ENCODE data around the gene NFE2L2.
"Not testable (repeated sequence)": the region's sequence is repeated elsewhere in the genome, so short reads cannot be mapped to it uniquely, and the experiment has no call there.

NFE2L2 gene

DNA sequence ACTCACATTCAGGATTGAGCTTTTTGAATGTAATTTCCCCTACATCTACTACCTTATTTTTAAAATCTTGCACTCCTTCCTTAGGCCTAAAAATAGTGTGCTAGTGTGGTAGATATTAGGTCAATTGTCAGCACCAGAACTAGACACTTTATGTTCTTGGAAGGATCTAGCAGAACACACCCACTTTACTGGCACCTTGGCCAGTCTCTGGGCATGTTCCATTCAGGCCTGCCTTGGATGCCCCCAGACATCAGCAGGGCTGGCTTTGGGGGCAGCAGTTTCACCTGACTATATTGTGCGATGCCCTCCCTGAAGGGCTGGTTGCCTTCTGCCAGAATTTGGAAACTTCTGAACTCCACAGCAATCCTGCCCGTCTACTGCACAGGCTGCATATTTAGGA lies 15.3 kb upstream of the NFE2L2 start:
- DNase-seq: no peak

DNA sequence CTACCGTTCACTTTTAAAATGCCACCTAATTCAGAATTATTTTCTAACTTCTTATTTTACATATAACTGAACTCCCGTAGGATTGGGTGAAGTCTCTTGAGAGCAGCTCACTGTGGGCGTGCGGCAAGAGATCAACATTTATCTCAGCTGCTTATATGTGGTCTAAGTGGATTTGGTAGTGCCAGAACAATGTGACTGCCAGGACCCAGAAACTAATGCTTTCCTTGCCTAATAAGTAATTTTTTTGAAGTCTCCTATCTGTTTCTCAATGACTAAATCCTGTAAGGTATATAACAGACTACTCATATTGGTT lies 11.2 kb upstream of the NFE2L2 start:
- no peak for DNase-seq

DNA sequence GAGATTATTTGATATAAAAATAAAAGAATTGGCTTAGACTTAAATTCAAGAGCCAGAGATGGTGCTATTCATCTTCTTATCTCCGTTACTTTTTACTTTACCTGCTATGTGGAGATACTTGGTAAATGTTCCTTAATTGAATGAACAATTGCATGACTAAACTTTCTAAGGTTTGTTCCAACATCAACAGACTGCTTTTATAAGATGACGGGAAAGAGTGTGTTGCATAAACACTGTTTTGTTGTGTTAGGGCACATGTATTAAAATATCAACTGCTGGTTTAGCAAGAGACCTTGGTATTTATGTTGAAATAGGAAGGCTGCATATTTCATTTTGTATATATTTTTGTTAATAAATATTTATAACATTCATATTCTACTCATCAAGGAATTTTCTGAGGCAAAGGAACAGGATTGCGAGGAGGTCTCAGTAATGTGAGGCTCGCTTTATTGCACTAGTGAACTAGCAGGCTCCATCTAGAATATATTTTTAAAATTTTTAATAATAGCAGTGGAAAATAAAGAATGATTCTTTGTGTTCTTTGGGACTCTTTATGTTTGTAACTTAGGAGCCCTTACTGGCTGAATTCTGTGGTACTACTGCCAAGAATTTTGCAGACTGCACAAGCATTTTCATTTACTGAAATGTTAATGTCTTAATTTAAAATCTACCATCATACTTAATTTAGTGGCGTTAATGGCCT lies 10.7 kb upstream of the NFE2L2 start:
- no peak for DNase-seq

DNA sequence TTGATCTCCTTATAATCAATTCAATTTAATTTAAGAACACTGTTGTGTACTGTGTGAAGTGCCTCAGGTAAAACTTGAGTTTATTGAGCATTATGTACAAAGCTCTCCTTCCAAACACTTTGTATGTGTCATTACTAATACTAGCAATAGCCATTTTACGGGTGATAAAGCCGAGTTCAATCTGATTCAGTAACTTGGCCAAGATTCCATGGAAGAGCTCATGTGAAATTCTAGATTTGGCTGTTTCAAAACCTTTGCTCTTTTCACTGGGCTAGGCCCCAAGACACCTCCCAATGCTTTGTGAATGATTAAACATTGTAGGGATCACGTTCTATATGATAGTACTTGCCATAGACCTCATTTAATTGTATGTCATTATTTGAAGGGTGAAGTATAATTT lies 8.9 kb upstream of the NFE2L2 start:
- DNase-seq: no peak

DNA sequence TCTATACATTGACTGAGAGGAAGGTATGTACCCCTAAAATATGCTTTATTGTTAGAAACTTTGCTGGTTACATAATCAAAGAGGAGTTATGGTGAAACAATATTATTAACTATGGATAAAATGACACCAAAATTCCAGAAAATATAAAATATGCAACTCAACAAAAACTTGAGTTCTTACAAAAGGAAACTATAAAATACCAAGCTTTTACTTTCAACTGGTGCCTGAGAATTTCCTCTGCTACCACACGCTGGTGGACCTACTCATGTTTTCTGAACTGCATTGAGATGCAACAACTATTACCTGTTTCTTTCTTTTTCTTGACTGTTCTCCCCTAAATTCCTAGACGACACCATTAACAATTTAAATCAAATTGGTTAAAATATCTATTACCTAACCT lies 8.2 kb upstream of the NFE2L2 start:
- no peak for DNase-seq

DNA sequence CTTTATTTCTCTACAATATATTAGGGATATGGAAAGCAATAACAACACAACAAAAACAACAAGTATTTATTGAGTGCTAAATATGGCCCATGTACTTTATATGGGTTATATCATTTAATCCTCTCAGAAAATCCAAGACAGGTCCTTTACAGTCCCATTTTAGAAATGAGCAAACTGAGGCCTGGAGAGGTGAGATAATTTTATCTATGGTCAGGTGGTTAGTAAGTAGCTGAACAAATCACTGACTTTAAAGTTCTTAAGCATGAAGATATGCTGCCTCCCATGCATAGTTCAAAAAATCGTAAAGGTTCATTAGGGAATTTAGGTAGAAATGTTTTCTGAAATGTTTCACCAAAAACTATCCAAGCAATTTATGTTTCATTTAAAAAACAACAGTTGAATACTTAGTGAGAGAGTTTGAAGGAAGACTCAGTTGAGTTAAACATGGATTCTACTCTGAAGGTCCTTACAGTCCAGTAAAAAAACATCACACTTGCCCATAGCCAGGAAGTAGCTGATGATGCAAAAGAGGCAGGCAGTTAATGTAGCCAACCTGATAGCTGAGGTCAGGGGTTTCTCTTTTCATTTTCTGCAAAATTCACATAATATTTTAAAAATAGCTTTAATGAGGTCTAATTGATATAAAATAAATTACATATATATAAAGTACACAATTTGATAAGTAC lies 7.6 kb upstream of the NFE2L2 start:
- no peak for DNase-seq

DNA sequence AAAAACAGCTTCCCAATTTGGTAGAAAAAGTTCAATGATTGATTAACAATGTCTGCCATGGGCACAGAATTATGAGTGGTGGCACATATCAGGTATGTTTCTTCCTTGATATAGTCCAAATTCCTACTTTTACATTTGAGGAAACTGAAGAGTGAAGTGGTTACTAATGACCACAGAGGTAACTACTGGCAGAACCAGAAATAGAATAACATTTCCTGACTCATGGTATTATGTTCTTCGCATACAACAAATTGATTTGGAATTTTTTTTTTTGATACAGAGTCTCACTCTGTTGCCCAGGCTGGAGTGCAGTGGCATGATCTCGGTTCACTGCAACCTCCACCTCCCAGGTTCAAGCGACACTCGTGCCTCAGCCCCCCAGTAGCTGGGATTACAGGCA lies 6.0 kb upstream of the NFE2L2 start:
- DNase-seq: no peak

DNA sequence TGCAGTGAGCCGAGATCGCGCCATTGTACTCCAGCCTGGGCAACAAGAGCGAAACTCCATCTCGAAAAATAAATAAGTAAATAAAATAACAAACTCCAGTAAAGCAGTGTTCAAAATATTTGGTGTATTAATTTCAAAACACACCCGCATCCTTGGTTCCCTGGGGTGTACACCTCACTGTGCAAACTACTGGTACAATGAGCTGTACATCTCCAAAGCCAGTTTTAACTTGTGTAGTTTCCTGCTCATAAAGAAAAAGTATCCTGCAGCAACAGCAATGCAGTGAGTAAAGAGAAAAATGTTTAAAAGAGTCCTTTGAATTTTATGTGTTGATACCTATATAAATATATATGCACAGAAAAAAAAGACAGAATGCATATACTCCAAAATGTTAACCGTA lies 4.4 kb upstream of the NFE2L2 start:
- DNase-seq: no peak

DNA sequence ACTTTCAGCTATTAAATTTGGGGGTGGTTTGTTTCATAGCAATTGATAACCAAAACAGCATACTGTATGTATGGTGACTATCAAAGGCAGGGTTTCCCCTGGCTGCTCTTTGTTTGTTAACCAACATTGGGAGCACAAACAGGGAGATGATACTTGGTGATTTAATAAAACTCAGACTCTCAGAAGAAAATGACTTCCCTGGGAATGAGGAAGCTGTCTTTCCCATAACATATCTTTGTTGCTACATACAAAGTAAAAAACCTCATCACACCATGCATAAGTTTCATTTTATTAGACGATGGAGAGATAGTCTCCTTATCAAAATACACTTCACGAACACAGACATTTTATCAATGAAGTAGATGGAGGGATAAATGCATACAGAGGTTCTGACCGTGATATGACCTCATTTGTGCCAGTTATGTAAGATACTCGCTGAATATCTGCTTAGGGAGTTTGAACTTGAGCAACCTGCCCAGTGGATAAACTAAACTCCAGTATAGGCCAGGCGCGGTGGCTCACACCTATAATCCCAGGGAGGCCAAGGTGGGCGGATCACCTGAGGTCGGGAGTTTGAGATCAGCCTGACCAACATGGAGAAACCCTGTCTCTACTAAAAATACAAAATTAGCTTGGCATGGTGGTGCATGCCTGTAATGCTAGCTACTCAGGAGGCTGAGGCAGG lies 3.8 kb upstream of the NFE2L2 start:
- DNase-seq: no peak

DNA sequence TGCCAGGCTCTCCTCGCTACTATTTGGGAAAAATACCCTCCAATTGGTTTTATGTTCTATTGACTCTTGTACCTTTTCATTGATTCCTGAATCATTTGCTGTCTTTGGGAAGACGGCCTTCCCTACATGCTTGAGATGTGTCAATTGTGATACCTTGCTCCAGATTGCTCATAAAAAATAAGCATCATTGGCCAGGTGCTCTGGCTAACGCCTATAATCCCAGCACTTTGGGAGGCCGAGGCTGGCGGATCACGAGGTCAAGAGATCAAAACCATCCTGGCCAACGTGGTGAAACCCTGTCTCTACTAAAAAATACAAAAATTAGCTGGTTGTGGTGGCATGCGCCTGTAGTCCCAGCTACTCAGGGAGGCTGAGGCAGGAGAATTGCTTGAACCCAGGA lies 2.4 kb upstream of the NFE2L2 start:
- DNase-seq: not testable (repeated sequence)

DNA sequence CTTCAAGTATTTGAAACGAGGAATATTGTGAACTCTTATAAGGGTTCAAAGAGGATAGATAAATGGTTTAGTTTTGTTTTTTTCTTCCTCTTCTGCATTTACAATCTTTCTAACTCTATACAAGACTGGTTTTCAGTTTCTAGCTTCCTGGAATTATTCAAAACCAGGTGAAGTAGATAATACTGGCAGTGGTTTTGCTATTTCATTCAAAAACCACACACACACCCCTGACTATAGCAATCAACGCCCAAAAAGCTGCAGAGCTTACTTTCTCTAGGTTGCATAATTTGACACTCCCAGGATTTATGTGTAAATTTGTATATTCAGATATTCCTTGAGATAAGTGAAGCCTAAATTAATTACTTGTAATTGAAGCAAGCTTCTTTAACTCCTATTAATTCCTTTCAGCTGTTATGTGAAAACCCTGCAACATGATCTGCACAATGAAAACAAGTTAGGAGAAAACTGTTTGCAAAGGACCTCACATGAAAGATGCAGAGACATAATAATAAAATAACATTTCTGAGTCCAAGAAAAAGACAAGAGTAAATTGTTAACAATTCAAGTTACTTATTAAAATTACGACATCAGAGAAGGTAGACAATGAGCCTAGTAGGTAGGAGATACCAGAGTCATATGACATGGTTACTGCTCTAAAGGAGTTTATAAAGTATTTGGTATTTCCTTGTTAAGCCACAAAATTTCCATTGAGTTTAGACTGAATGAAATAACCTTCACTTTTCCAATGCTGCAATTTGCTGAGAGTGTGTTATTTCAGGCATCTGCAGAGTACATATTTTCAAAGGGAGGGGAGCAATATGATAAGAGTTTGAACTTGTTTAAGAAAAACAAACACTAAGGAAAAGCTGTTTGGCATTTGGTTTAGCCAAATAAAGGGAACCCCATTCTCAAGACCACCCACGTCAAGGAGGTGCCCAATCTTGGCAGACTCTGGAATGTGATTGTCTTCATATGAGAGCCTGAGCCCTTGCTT lies 1.6 kb upstream of the NFE2L2 start:
- DNase-seq: no peak

DNA sequence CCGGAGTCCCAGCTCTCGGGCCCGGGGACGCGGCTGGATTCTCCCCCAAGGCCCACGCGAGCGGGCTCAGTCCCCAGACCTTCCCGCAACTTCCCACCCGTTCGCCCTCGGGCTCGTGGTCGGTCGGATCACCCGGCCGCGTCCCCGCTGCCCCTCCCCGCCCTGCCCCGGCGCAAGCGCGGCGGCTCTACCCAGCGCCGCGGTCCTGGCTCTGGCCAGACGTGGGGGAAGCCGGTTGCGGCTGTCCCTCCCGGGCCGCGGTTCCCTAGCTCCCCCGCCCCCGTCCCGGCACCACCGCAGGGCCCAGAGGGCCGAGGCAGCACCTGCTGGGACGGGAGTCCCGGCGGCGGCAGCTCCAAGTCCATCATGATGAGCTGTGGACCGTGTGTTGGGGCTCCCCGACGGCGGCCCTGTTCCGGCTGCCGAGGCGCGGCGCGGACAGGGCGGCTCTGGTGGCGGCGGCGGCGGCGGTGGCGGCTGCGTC lies 276 bp downstream of the NFE2L2 start:
- DNase-seq: no peak

DNA sequence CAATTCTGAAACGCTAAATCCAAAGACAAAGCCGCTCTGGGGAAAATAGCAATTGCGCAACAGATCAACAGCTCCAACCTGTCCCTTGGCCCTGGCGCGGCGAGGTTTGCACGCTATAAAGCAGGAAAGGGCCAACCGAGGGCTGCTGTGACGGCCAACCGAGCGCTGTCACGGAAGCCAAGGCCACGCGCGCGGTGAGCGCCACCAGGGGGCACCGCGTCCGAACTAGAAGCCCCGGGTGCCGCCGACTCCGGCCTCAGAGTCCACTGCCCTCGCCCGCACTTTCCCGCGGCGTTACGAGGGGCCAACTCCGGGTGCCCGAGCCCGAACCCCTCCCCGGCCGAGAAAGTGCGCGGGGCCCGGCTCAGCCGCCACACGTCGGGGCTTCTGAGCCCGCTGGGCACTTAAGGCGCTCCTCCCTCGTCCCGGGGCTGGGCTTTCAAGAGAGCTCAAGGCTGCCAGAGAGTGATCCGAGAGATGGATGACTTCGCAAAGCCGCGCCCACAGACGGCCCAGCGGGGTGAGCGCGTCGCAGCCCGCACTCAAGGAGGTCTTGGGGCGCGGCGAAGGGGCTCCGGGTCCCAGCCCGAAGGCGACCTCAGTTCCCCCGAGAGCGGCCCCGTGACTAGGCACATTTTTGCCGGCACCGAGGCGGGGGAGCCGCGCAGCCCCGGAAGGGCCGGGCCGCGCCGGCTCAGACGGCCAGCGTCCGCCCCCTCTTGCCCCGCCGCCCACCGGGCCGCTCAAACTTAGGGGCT lies 897 bp downstream of the NFE2L2 start:
- peak; percentile 95 for DNase-seq

DNA sequence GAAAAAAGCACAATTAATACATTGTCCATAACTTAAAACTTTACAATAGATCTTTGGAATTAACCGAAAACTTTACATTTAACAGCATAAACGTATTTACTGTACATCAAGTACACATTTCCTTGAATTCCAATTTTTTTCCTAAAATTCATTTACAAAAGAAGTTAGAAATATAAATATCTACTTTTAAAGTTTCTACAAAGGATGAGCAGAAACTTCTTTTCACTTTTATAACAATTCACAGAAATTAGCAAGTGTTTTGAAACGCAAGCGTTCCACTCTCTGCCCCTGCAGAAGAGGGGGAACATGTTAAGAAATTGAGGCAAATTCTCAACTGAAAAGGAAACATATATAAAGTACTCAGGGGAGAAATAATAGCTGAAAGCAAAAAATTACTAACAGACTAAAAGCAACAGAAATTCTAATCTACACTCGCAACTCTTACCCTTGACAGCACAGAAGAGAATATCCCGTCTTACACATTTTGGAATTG lies 1.5 kb downstream of the NFE2L2 start:
- DNase-seq: no peak

DNA sequence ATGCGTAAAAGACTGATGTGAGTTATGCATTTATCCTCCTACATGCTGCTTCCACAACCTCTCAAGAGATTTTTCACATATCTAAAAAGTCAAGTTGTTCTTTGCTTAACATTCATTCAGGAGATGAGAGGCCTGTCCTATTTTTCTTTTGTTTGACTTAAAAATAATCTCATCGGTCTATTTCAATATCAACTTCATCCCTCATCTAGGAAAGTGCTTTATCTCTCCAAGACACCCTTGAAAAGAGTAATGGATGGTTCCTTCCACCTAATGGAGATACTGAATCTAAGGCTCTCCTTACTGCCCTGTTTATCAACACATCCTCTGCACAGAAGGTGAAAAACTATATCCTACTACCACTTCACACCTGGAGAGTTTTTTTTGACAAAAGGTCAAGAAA lies 2.4 kb downstream of the NFE2L2 start:
- no peak for DNase-seq

DNA sequence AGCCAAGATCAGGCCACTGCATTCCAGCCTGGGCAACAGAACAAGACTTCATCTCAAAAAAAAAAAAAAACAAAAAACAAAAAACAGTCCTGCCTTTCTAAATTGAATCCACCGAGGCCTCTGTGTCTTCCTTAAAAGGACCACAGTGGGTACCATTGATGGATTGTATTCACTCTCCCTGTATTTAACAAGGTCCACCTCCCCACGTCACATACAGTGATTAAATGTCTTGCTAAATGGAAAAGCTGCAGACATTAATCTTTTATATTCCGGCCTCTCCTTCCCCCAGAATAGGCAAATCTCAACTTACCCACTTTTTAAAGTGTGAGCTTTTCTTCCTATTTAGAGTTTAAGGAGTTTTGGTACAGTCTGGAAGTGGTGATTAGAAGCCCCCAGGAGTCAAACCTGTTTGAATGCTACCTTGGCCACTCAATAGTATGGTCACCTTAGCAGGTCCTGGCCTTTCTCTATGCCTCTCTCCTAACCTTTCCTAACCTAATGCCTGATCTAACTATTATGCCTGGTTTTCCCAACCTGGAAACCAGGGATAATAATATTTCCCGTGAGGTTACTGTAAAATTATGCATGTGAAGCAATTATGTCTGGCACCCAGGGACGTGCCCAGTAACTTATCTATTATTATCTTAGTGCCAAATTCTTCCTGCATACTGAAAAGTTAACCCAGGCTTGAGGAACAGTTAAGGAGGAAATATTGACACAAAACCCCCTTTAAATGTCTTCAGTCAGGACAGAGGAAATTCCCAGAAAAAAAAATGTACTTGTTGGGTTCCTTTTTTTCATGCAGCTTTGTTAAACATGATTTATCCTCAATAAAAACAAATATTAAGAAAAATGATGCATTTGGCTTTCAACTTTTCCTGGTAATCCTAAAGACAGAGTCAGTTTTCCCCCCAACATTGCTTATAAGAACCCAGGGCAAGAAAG lies 3.1 kb downstream of the NFE2L2 start:
- no peak for DNase-seq

DNA sequence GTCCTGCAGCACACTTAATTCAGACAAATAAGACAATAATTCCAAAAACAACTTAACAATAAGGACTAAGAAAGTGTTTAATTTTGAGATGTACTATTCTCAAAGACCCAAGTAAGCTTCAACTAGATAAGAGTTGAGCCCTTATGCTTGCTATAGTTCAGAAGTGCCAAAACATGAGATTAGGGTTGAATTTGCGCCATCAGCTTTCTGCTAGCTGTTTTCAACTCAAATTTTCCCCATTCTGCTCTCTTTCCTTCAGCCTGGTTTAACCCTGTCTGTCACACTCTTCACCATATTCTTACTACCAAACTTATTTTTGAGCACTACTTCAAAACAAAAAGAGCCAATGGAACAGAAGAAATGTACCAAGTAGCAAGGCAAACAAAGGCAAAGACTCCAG lies 4.1 kb downstream of the NFE2L2 start:
- DNase-seq: no peak

DNA sequence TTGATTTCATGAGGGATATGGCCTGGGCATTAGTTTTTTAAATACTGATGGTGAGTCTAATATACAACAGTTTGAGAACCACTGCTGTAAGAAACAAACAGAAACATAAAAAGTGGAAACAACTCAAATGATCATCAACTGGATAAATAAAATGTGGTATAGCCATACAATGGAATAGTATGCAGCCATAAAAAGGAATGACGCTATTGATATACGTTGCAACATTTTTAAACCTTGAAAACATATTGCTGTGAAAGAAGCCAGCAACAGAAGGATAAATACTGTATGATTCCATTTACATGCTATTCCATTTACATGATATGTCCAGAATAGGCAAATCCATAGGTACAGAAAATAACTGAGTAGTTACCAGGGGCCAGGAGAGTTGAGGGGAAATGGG lies 6.5 kb downstream of the NFE2L2 start:
- DNase-seq: no peak

DNA sequence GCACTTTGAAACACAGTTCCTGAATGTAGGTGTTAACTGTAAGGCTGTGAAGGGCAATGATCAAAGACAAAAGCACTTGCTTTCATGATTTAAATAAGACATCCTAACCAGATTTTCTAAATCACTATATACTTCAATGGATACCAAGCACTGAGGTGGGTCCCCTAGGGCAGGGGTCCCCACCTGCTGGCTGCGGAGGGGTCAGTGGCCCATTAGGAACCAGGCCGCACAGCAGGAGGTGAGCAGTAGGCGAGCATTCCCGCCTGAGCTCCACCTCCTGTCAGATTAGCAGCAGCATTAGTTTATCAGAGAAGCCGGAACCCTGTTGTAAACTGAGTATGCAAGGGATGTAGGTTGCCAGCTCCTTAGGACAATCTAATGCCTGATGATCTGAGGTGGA lies 7.1 kb downstream of the NFE2L2 start:
- DNase-seq: no peak

DNA sequence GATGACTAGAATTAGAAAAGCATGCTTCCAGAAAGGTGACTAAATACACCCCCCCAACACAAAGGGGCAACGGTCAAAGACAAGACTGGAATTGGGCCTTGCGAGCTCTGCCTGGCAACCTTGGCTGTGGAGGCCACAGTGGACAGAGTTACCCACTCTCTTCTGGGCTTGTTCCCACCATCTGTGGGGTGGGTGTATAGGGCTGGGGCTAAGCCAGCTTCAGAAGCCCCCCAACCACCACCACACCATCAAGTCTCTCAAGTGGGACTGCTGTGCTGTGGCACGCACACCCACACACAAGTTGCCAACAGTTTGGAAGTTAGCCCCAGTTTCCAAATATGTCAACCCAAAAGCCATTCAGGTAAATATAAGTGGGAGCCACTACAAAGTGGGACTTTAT lies 7.8 kb downstream of the NFE2L2 start:
- no peak for DNase-seq

DNA sequence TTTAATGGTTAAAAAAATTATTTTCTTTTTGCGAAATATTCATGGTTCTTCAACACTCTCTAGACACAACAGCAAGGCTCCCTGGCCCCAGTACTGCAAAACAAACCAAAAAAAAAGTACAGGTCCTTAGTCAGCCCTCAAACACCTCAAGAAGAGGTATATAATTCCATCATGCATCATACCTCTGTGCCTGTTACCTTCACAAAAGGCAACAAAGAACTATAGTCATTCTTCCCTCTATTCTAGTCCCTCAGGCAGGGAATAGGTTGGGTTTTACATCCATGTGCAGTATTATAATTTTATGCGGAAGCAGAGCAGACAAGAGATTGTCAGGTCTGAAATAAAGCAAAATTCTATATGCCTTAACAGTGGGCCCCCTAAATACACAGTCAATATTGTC lies 8.5 kb downstream of the NFE2L2 start:
- DNase-seq: no peak
